ENCODE data around the gene MECP2.

DNA sequence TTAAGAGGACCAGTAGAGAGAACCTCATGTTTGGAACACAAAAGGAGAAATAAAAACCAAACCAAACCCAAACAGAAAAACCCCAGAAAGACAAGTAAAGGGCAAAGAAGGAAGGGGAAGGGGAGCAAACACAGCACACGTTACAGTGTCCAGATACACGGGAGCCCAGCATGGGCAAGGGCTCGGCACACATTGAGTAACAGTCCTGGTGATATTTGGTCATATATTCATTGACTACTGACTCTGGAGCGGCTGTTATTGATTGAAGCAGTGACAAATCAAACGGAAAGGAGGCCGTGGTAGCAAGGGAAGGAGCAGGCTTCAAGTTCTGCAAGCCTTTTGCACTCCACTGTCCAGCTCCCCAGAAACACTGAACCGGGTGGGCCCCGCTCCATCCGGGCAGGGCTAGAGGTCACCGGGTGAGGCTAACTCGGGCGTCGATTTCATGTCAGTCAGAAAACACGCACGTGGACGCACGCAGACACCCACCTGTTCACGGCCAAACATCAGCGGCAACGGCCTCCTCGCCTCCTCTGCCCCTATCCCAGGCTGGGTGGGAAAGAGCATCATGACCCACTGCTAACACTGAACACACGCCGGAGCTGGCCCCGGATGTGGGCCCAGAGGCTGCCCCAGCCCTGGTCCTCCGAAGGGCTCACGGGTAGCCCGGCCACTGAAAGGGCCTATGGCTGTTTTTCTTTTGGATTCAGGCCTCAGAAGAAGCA is 74.1 kb downstream of the MECP2 start:
- TF ChIP-seq SIN3A (IDR thresholded peaks at IDR 0.05; ENCODE audit: borderline replicate concordance, insufficient read depth, low read depth, low read length) = no peak
- TF ChIP-seq, protein P1, sequence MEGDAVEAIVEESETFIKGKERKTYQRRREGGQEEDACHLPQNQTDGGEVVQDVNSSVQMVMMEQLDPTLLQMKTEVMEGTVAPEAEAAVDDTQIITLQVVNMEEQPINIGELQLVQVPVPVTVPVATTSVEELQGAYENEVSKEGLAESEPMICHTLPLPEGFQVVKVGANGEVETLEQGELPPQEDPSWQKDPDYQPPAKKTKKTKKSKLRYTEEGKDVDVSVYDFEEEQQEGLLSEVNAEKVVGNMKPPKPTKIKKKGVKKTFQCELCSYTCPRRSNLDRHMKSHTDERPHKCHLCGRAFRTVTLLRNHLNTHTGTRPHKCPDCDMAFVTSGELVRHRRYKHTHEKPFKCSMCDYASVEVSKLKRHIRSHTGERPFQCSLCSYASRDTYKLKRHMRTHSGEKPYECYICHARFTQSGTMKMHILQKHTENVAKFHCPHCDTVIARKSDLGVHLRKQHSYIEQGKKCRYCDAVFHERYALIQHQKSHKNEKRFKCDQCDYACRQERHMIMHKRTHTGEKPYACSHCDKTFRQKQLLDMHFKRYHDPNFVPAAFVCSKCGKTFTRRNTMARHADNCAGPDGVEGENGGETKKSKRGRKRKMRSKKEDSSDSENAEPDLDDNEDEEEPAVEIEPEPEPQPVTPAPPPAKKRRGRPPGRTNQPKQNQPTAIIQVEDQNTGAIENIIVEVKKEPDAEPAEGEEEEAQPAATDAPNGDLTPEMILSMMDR (IDR thresholded peaks at IDR 0.05) = no peak
- no peak for TF ChIP-seq TCF7L2 (IDR thresholded peaks at IDR 0.05; ENCODE audit: low read depth, low read length)
- TF ChIP-seq, protein P2, sequence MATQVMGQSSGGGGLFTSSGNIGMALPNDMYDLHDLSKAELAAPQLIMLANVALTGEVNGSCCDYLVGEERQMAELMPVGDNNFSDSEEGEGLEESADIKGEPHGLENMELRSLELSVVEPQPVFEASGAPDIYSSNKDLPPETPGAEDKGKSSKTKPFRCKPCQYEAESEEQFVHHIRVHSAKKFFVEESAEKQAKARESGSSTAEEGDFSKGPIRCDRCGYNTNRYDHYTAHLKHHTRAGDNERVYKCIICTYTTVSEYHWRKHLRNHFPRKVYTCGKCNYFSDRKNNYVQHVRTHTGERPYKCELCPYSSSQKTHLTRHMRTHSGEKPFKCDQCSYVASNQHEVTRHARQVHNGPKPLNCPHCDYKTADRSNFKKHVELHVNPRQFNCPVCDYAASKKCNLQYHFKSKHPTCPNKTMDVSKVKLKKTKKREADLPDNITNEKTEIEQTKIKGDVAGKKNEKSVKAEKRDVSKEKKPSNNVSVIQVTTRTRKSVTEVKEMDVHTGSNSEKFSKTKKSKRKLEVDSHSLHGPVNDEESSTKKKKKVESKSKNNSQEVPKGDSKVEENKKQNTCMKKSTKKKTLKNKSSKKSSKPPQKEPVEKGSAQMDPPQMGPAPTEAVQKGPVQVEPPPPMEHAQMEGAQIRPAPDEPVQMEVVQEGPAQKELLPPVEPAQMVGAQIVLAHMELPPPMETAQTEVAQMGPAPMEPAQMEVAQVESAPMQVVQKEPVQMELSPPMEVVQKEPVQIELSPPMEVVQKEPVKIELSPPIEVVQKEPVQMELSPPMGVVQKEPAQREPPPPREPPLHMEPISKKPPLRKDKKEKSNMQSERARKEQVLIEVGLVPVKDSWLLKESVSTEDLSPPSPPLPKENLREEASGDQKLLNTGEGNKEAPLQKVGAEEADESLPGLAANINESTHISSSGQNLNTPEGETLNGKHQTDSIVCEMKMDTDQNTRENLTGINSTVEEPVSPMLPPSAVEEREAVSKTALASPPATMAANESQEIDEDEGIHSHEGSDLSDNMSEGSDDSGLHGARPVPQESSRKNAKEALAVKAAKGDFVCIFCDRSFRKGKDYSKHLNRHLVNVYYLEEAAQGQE (IDR thresholded peaks at IDR 0.05; ENCODE audit: insufficient read depth in 1 of 2, low read depth in 2 of 2, low read length in 1 of 2) = no peak
- TF ChIP-seq POLR2AphosphoS5 (IDR thresholded peaks at IDR 0.05; ENCODE audit: low read depth, low read length) = no peak
